GM19351 (cell line): ENCODE measurements around the gene GIPC2.
"Not testable (repeated sequence)": the region's sequence is repeated elsewhere in the genome, so short reads cannot be mapped to it uniquely, and the experiment has no call there.

Source experiments
- ATAC-seq: cut with Tn5 transposase; IDR thresholded peaks from one replicate; pipeline ENCODE4 v1.9.1; 2021; ENCODE audit warnings: mild to moderate bottlenecking, moderate library complexity; ENCODE audit not compliant: unreplicated experiment

The GIPC2 gene

GRCh38 chr1:78045926-78046778, at the start of gene GIPC2:
Gene GIPC2, plus strand, starts transcription at chr1:78045966. Its CDS starts 129 bp downstream, at chr1:78046095.
- ATAC-seq: no peak

GRCh38 chr1:77996734-77997133, 49.0 kb upstream of the GIPC2 start:
- ATAC-seq: no peak

- ATAC-seq: not testable (repeated sequence)
Measured at GRCh38 chr1:78000536-78000935, 45.2 kb upstream of the GIPC2 start.

- ATAC-seq: no peak
Measured at GRCh38 chr1:78003070-78003746, 42.6 kb upstream of the GIPC2 start.

GRCh38 chr1:78003882-78004718, 41.7 kb upstream of the GIPC2 start:
- peak; percentile 50 for ATAC-seq

- peak; percentile 97 for ATAC-seq
Measured at GRCh38 chr1:78004719-78005447, 40.9 kb upstream of the GIPC2 start, which contains the start of gene DNAJB4. Gene DNAJB4, plus strand, starts transcription at chr1:78004939. Its CDS starts 172 bp downstream, at chr1:78005111.

GRCh38 chr1:78005448-78005722, 40.4 kb upstream of the GIPC2 start:
- no peak for ATAC-seq

GRCh38 chr1:78005755-78006154, 40.0 kb upstream of the GIPC2 start:
- ATAC-seq: no peak

GRCh38 chr1:78006521-78006920, 39.2 kb upstream of the GIPC2 start:
- no peak for ATAC-seq

GRCh38 chr1:78007677-78008341, 38.0 kb upstream of the GIPC2 start:
- ATAC-seq: no peak

- no peak for ATAC-seq
Measured at GRCh38 chr1:78009276-78009675, 36.5 kb upstream of the GIPC2 start.

GRCh38 chr1:78009836-78010235, 35.9 kb upstream of the GIPC2 start:
- ATAC-seq: no peak

GRCh38 chr1:78011050-78011449, 34.7 kb upstream of the GIPC2 start:
- no peak for ATAC-seq

GRCh38 chr1:78015148-78015547, 30.6 kb upstream of the GIPC2 start:
- ATAC-seq: no peak

GRCh38 chr1:78019024-78019423, 26.7 kb upstream of the GIPC2 start:
- no peak for ATAC-seq

GRCh38 chr1:78021134-78021533, 24.6 kb upstream of the GIPC2 start:
- ATAC-seq: not testable (repeated sequence)

- ATAC-seq: no peak
Measured at GRCh38 chr1:78029793-78030192, 16.0 kb upstream of the GIPC2 start.

GRCh38 chr1:78032996-78033796, 12.6 kb upstream of the GIPC2 start:
- ATAC-seq: no peak

GRCh38 chr1:78033797-78034172, 12.0 kb upstream of the GIPC2 start:
- no peak for ATAC-seq
